K562 (cell line): Measurements from ENCODE around the gene ITSN1. TPM values are rescaled to one million over a fixed set of nuclear protein-coding genes. Genes with fewer than 3 reads are reported as not detected.
A peak's percentile ranks its signal among the peaks of the same experiment; 100 is the strongest.

Experiments
- ATAC-seq: fragments of 200-7000 bp; cut with Tn5 transposase; 3 replicates; pipeline ENCODE4 v1.9.1; 2020; ENCODE audit warnings: moderate library complexity
- BruUV-seq: library from RNA; stranded (reverse); fragments of 400-500 nt; replicated peaks from 2 replicates; lab custom pipeline; 2021; lab: Mats Ljungman, UMichigan
- CTCF ChIA-PET: fragments of 300-600 bp; formaldehyde crosslinking; extraction: SDS; loops from one replicate; lab custom pipeline; 2021; ENCODE audit warnings: low intra/inter-chr PET ratio; lab: Yijun Ruan, JAX
- POLR2A ChIA-PET: fragments of 300-600, 350-650 bp; sonication (Branson Sonifier 250); formaldehyde crosslinking; extraction: SDS; loops from one replicate; lab custom pipeline; 2021; ENCODE audit warnings: antibody characterized with exemption, inconsistent platforms; lab: Yijun Ruan, JAX
- DNase-seq, 4 experiments: peaks; one replicate each; pipeline versions ENCODE4 v3.0.0 to v3.0.0-alpha.2; 2011 to 2018; ENCODE audit warnings: low spot score in 3 of 4, mixed read lengths in 3 of 4; ENCODE audit errors: extremely low read depth in 1 of 4
- FAIRE-seq: peaks from 2 replicates; lab custom pipeline; 2011; peaks lifted over from hg19 to GRCh38; lab: Jason Lieb, UNC
- H2AFZ ChIP-seq: 2 replicates; pipeline ENCODE4 v1.6.0; 2011; ENCODE audit warnings: low read depth, low read length, control low read depth, inconsistent platforms
- H3K27ac ChIP-seq: fragments of 200-600 bp; 3 replicates; pipeline ENCODE4 v1.8.0; 2011; ENCODE audit warnings: low read depth, mild to moderate bottlenecking, control low read depth, inconsistent platforms, low read length, moderate library complexity, mixed read lengths; ENCODE audit errors: extremely low read depth
- H3K27me3 ChIP-seq, 2 experiments: fragments of 300-600 bp in 1 of 2; 2 replicates in 1 of 2; 3 replicates in 1 of 2; pipeline versions ENCODE4 v1.6.0 to v1.8.0; 2011; ENCODE audit warnings: inconsistent platforms in 2 of 2, low read length in 2 of 2, mild to moderate bottlenecking in 1 of 2, mixed read lengths in 1 of 2, moderate library complexity in 1 of 2; ENCODE audit not compliant: control insufficient read depth in 2 of 2, insufficient read depth in 2 of 2
- H3K36me3 ChIP-seq: fragments of 300-600 bp; 3 replicates; pipeline ENCODE4 v1.8.0; 2011; ENCODE audit warnings: mild to moderate bottlenecking, low read length, inconsistent platforms; ENCODE audit not compliant: control insufficient read depth, insufficient read depth
- H3K4me1 ChIP-seq, 2 experiments: fragments of 200-600 bp in 1 of 2; replicated peaks in 1 of 2; 2 replicates in 1 of 2; 3 replicates in 1 of 2; pipeline versions ENCODE4 v1.5.1 to v1.8.0; 2011; ENCODE audit warnings: inconsistent platforms in 2 of 2, low read length in 2 of 2, mild to moderate bottlenecking in 1 of 2, mixed read lengths in 1 of 2, moderate library complexity in 1 of 2; ENCODE audit not compliant: control insufficient read depth in 2 of 2, insufficient read depth in 2 of 2
- H3K4me2 ChIP-seq: 2 replicates; pipeline ENCODE4 v1.6.1; 2011; ENCODE audit warnings: low read length, control low read depth, inconsistent platforms, mixed read lengths; ENCODE audit not compliant: insufficient read depth
- H3K4me3 ChIP-seq: fragments of 200-600 bp; sonication (generic), shearing (Covaris generic); 2 replicates; pipeline ENCODE4 v1.5.1; 2016; ENCODE audit warnings: control low read depth, inconsistent platforms
- H3K79me2 ChIP-seq: fragments of 200-600 bp; 3 replicates; pipeline ENCODE4 v1.8.0; 2011; ENCODE audit warnings: low read length, inconsistent platforms; ENCODE audit not compliant: control insufficient read depth, insufficient read depth
- H3K9ac ChIP-seq, 2 experiments: 2 replicates each; pipeline versions ENCODE4 v1.6.0 to v1.6.1; 2011; ENCODE audit warnings: low read depth in 2 of 2, low read length in 2 of 2, control low read depth in 1 of 2, inconsistent platforms in 1 of 2, mild to moderate bottlenecking in 1 of 2, mixed read lengths in 1 of 2; ENCODE audit not compliant: insufficient read depth in 1 of 2
- H3K9me1 ChIP-seq: one replicate; pipeline ENCODE4 v1.6.0; 2011; ENCODE audit warnings: inconsistent platforms, mild to moderate bottlenecking, low read length, moderate library complexity; ENCODE audit not compliant: control insufficient read depth, insufficient read depth
- H3K9me3 ChIP-seq: replicated peaks from 2 replicates; pipeline ENCODE4 v1.5.1; 2011; ENCODE audit warnings: low read depth, low read length, inconsistent platforms; ENCODE audit not compliant: control insufficient read depth, insufficient read depth
- H4K20me1 ChIP-seq: replicated peaks from 2 replicates; pipeline ENCODE4 v1.6.1; 2011; ENCODE audit warnings: low read length, inconsistent platforms, mixed read lengths; ENCODE audit not compliant: control insufficient read depth, insufficient read depth
- ARHGAP35 ChIP-seq: fragments of 450-650 bp; IDR thresholded peaks from 2 replicates; pipeline ENCODE4 v1.6.1; 2018; ENCODE audit not compliant: partially characterized antibody
- CBFA2T2 ChIP-seq: fragments of 450-650 bp; conservative IDR thresholded peaks from 2 replicates; pipeline ENCODE4 v1.6.1; 2017; ENCODE audit warnings: mild to moderate bottlenecking
- CBFB ChIP-seq: sonication (generic); formaldehyde crosslinking; IDR thresholded peaks from 2 replicates; pipeline ENCODE4 v1.4.0; 2020; ENCODE audit warnings: mild to moderate bottlenecking, missing genetic modification reagents
- ETS1 ChIP-seq: conservative IDR thresholded peaks from 2 replicates; pipeline ENCODE4 v1.6.1; 2011; ENCODE audit warnings: low read depth, mild to moderate bottlenecking, low read length; ENCODE audit not compliant: control insufficient read depth
- FOSL1 ChIP-seq: fragments of 200-800 bp; sonication (Bioruptor generic); conservative IDR thresholded peaks from 2 replicates; pipeline ENCODE4 v1.6.1; 2016; ENCODE audit warnings: missing genetic modification characterization, missing compliant biosample characterization
- JUN ChIP-seq, 2 experiments: sonication (generic) in 1 of 2; formaldehyde crosslinking in 1 of 2; IDR thresholded peaks; 2 replicates each; pipeline versions ENCODE4 v1.6.1 to v1.8.0; 2012 to 2022; ENCODE audit warnings: borderline replicate concordance in 2 of 2, mild to moderate bottlenecking in 2 of 2, improper control_type of control experiment in 1 of 2, low read depth in 1 of 2, low read length in 1 of 2, missing genetic modification reagents in 1 of 2
- PCBP1 ChIP-seq: fragments of 200-400 bp; formaldehyde crosslinking; IDR thresholded peaks from 2 replicates; pipeline ENCODE4 v1.6.1; 2018; ENCODE audit warnings: mild to moderate bottlenecking, low read depth, low read length; ENCODE audit not compliant: poor library complexity, severe bottlenecking
- SREBF1 ChIP-seq: fragments of 150-350 bp; IDR thresholded peaks from 2 replicates; pipeline ENCODE4 v1.6.1; 2014; ENCODE audit warnings: antibody characterized with exemption, low read depth, low read length, borderline replicate concordance
- TAL1 ChIP-seq: fragments of 450-650 bp; IDR thresholded peaks from 2 replicates; pipeline ENCODE4 v1.6.1; 2016; ENCODE audit warnings: mild to moderate bottlenecking
- THRB ChIP-seq: fragments of 450-650 bp; formaldehyde crosslinking; conservative IDR thresholded peaks from 2 replicates; pipeline ENCODE4 v1.4.0; 2022; ENCODE audit warnings: mild to moderate bottlenecking, missing genetic modification characterization
- TOE1 ChIP-seq, 2 experiments: fragments of 450-650 bp in 1 of 2; sonication (generic) in 1 of 2; formaldehyde crosslinking in 1 of 2; IDR thresholded peaks; 2 replicates each; pipeline versions ENCODE4 v1.7.1 to v1.8.0; 2016 to 2022; ENCODE audit warnings: borderline replicate concordance in 2 of 2, mild to moderate bottlenecking in 2 of 2, antibody characterized with exemption in 1 of 2, inconsistent platforms in 1 of 2, low read depth in 1 of 2, missing genetic modification reagents in 1 of 2, moderate library complexity in 1 of 2
- TRIM25 ChIP-seq: fragments of 450-650 bp; IDR thresholded peaks from 2 replicates; pipeline ENCODE4 v1.7.0; 2016; ENCODE audit warnings: borderline replicate concordance
- ZKSCAN3 ChIP-seq: fragments of 250-450 bp; sonication (Bioruptor Pico); IDR thresholded peaks from 2 replicates; pipeline ENCODE4 v1.4.0; 2020
- WGBS: fragments of 100-300 bp; shearing (Covaris generic); methylation state at CpG from one replicate; pipeline ENCODE4 v1.1.6; 2016; ENCODE audit warnings: low coverage, mixed read lengths; ENCODE audit not compliant: insufficient coverage; ENCODE audit errors: missing lambda C conversion rate; 5-methylcytosine and 5-hydroxymethylcytosine counted together
- in situ Hi-C: fragments of 300-500 bp; cut with MboI; formaldehyde crosslinking; loops from 4 replicates; pipeline ENCODE4 v1.15.0; 2018; ENCODE audit warnings: inconsistent platforms, mixed read lengths
- intact Hi-C: fragments of 100-400 bp; cut with micrococcal nuclease; formaldehyde crosslinking; loops from 2 replicates; pipeline ENCODE4 v1.14.2; 2022
- polyA plus RNA-seq, 8 experiments: library from polyadenylated mRNA; depleted of rRNA in 4 of 8; stranded (reverse) in 5 of 8; unstranded in 3 of 8; fragments of >200 nt; fragmentation: Nextera tagmentation in 2 of 8; fragmentation: Illumina TruSeq in 1 of 8; extraction: Ambion mirVana in 2 of 8; extraction: Trizol in 1 of 8; gene quantifications; 2 replicates each; pipeline versions ENCODE4 v1.2.1 to v1.2.3, GENCODE V29; 2011 to 2014; ENCODE audit warnings: inconsistent platforms in 1 of 8, missing spikeins in 1 of 8
- total RNA-seq, 7 experiments: library from RNA; depleted of rRNA in 6 of 7; stranded (reverse); fragments of >200 nt in 6 of 7; fragmentation: Illumina TruSeq in 2 of 7; extraction: Trizol in 2 of 7; gene quantifications; 2 replicates each; pipeline versions ENCODE4 v1.2.1 to v1.2.3, GENCODE V29; 2011 to 2021; ENCODE audit warnings: low replicate concordance in 1 of 7

Gene ITSN1
- total and polyA plus RNA-seq, 9 of the 15 experiments (the other 6 are each of a cell fraction or from before 2014, with no cell fraction given) = 1.1 to 12.6 (median 4.8) TPM

- H3K27me3 ChIP-seq = peaks cover 59 to 78% of the 10 kb centered on the region in 2 experiments
- ChIA-PET CTCF (no interaction called here), POLR2A (interaction anchor here (0.7 kb wide), 1 partner anchor 338 kb away, joined by 4 read pairs; no protein-coding TSS in a partner anchor)
- no peaks in the 10 kb centered on the region for H3K9me1 ChIP-seq
- no peak overlapping the region for H3K4me3 ChIP-seq
- in situ Hi-C loops (no loop called here), intact Hi-C loops (no loop called here)
- H3K36me3 ChIP-seq = no peaks in the 10 kb centered on the region
- ATAC-seq = no peak
- H2AFZ ChIP-seq = no peak overlapping the region
- no TSS peak for BruUV-seq
- FAIRE-seq = no peak
- H3K27ac ChIP-seq = no peak overlapping the region
- DNase-seq = no peak
- H3K4me1 ChIP-seq = no peaks in the 10 kb centered on the region
- H3K4me2 ChIP-seq = no peak overlapping the region
- WGBS = 1% methylated on average over 20 of the region's 20 CpGs
- no peaks in the 10 kb centered on the region for H3K79me2 ChIP-seq
- no peaks in the 10 kb centered on the region for H3K9me3 ChIP-seq
- H4K20me1 ChIP-seq = 0 out of 2 replicates have a peak, but pooled peaks cover 3% of the 10 kb centered on the region
- no peak overlapping the region for H3K9ac ChIP-seq
- TF ChIP-seq ETS1 (no peak), TOE1 (IDR thresholded peaks at IDR 0.05; ENCODE audit: borderline replicate concordance) (0 out of 2 replicates have a peak, but pooled peaks have one; percentile 37), TOE1 (CRISPR knock-in tag; IDR thresholded peaks at IDR 0.05; ENCODE audit: borderline replicate concordance, low read depth) (no peak), TAL1 (no peak), PCBP1 (no peak), FOSL1 (tag) (no peak), CBFB (CRISPR knock-in tag) (no peak), JUN (IDR thresholded peaks at IDR 0.05; ENCODE audit: borderline replicate concordance, low read depth, low read length) (no peak), JUN (CRISPR knock-in tag; IDR thresholded peaks at IDR 0.05; ENCODE audit: borderline replicate concordance) (no peak), TRIM25 (no peak), THRB (CRISPR knock-in tag) (no peak), ARHGAP35 (no peak), CBFA2T2 (peak; percentile 34), ZKSCAN3 (CRISPR knock-in tag) (no peak), SREBF1 (no peak)
Observed at GRCh38 chr21:33884376-33885171, 242.3 kb downstream of the ITSN1 start.
